ENCODE measurements around the gene PYGB. TPM values are rescaled to one million over a fixed set of nuclear protein-coding genes. Genes with fewer than 3 reads are reported as not detected.
A peak's percentile ranks its signal among the peaks of the same experiment; 100 is the strongest.

PYGB gene
- total and polyA plus RNA-seq, 8 donors, result 17.4 to 37.2 (median 24.2) TPM

- H3K9me3 ChIP-seq, result no peaks in the 10 kb centered on the region
- 93 to 95% methylated on average over 8 of the region's 8 CpGs for WGBS, 2 donors
- H3K4me1 ChIP-seq, result no peaks in the 10 kb centered on the region
- no peak overlapping the region for H3K27ac ChIP-seq
- no peak overlapping the region for H3K4me3 ChIP-seq
- DNase-seq (peak in 1 of 6 donors; percentile 5), ATAC-seq (no peak), FAIRE-seq (no peak)
- intact Hi-C loops (cut with DNase I), result no loop called here
- TF ChIP-seq CTCF (IDR thresholded peaks at IDR 0.05), result no peak
- no peaks in the 10 kb centered on the region for H3K27me3 ChIP-seq
- H3K36me3 ChIP-seq, result peaks cover 0 to 10% (median 6%) of the 10 kb centered on the region in 3 donors
Observed at GRCh38 chr20:25206548-25206947, 41.3 kb upstream of the PYGB start.

- Histone ChIP-seq H3K4me3 (no peak overlapping the region), H3K27ac (peak overlapping the region in 3 of 4 donors; percentile 2 to 28 (median 11)), H3K27me3 (no peaks in the 10 kb centered on the region), H3K4me1 (no peaks in the 10 kb centered on the region), H3K9me3 (no peaks in the 10 kb centered on the region), H3K36me3 (peaks cover 0 to 18% (median 10%) of the 10 kb centered on the region in 3 donors)
- intact Hi-C loops (cut with DNase I), result no loop called here
- DNase-seq (peak in 1 of 6 donors; percentile 14), FAIRE-seq (no peak), ATAC-seq (peak in 2 of 4 donors; percentile 28 to 29)
- no peak for TF ChIP-seq CTCF (IDR thresholded peaks at IDR 0.05)
- 81% methylated on average over 19 to 22 of the region's 22 CpGs for WGBS, 2 donors
Observed at GRCh38 chr20:25207149-25207959, 40.5 kb upstream of the PYGB start.

GRCh38 chr20:25207960-25208534, 39.8 kb upstream of the PYGB start:
- Histone ChIP-seq H3K4me1 (no peaks in the 10 kb centered on the region), H3K9me3 (no peaks in the 10 kb centered on the region), H3K36me3 (peaks cover 0 to 25% (median 10%) of the 10 kb centered on the region in 3 donors), H3K27me3 (no peaks in the 10 kb centered on the region), H3K27ac (peak overlapping the region in 3 of 4 donors; percentile 2 to 28 (median 11)), H3K4me3 (no peak overlapping the region)
- DNase-seq, result peak in 1 of 6 donors; percentile 30
- ATAC-seq, result peak; percentile 31 to 66 (median 56)
- 58 to 59% methylated on average over 8 to 9 of the region's 9 CpGs for WGBS, 2 donors
- intact Hi-C loops (cut with DNase I), result no loop called here
- no peak for TF ChIP-seq CTCF (IDR thresholded peaks at IDR 0.05)
- no peak for FAIRE-seq

GRCh38 chr20:25209400-25209799, 38.5 kb upstream of the PYGB start:
- no peaks in the 10 kb centered on the region for H3K9me3 ChIP-seq
- WGBS, 2 donors, result 92 to 93% methylated on average over 1 of the region's 1 CpG
- H3K4me3 ChIP-seq, result no peak overlapping the region
- no peak for DNase-seq
- intact Hi-C loops (cut with DNase I), result no loop called here
- no peak for ATAC-seq
- no peak for FAIRE-seq
- no peak for TF ChIP-seq CTCF (IDR thresholded peaks at IDR 0.05)
- H3K27me3 ChIP-seq, result no peaks in the 10 kb centered on the region
- peaks cover 0 to 37% (median 15%) of the 10 kb centered on the region in 3 donors for H3K36me3 ChIP-seq
- H3K27ac ChIP-seq, result no peak overlapping the region
- H3K4me1 ChIP-seq, result no peaks in the 10 kb centered on the region

Data from pancreas (tissue), 10 donors.